K562 (cell line): ENCODE measurements around the gene CCAR1. TPM values are rescaled to one million over a fixed set of nuclear protein-coding genes. Genes with fewer than 3 reads are reported as not detected.
"Not testable (repeated sequence)": the region's sequence is repeated elsewhere in the genome, so short reads cannot be mapped to it uniquely, and the experiment has no call there.

Experiments
- ATAC-seq: fragments of 200-7000 bp; cut with Tn5 transposase; 3 replicates; pipeline ENCODE4 v1.9.1; 2020; ENCODE audit warnings: moderate library complexity
- BruUV-seq: library from RNA; stranded (reverse); fragments of 400-500 nt; replicated peaks from 2 replicates; lab custom pipeline; 2021; lab: Mats Ljungman, UMichigan
- CTCF ChIA-PET: fragments of 300-600 bp; formaldehyde crosslinking; extraction: SDS; loops from one replicate; lab custom pipeline; 2021; ENCODE audit warnings: low intra/inter-chr PET ratio; lab: Yijun Ruan, JAX
- POLR2A ChIA-PET: fragments of 300-600, 350-650 bp; sonication (Branson Sonifier 250); formaldehyde crosslinking; extraction: SDS; loops from one replicate; lab custom pipeline; 2021; ENCODE audit warnings: antibody characterized with exemption, inconsistent platforms; lab: Yijun Ruan, JAX
- DNase-seq, 4 experiments: peaks; one replicate each; pipeline versions ENCODE4 v3.0.0 to v3.0.0-alpha.2; 2011 to 2018; ENCODE audit warnings: low spot score in 3 of 4, mixed read lengths in 3 of 4; ENCODE audit errors: extremely low read depth in 1 of 4
- FAIRE-seq: peaks from 2 replicates; lab custom pipeline; 2011; peaks lifted over from hg19 to GRCh38; lab: Jason Lieb, UNC
- H2AFZ ChIP-seq: 2 replicates; pipeline ENCODE4 v1.6.0; 2011; ENCODE audit warnings: low read depth, low read length, control low read depth, inconsistent platforms
- H3K27ac ChIP-seq: fragments of 200-600 bp; 3 replicates; pipeline ENCODE4 v1.8.0; 2011; ENCODE audit warnings: low read depth, mild to moderate bottlenecking, control low read depth, inconsistent platforms, low read length, moderate library complexity, mixed read lengths; ENCODE audit errors: extremely low read depth
- H3K27me3 ChIP-seq, 2 experiments: fragments of 300-600 bp in 1 of 2; 2 replicates in 1 of 2; 3 replicates in 1 of 2; pipeline versions ENCODE4 v1.6.0 to v1.8.0; 2011; ENCODE audit warnings: inconsistent platforms in 2 of 2, low read length in 2 of 2, mild to moderate bottlenecking in 1 of 2, mixed read lengths in 1 of 2, moderate library complexity in 1 of 2; ENCODE audit not compliant: control insufficient read depth in 2 of 2, insufficient read depth in 2 of 2
- H3K36me3 ChIP-seq: fragments of 300-600 bp; 3 replicates; pipeline ENCODE4 v1.8.0; 2011; ENCODE audit warnings: mild to moderate bottlenecking, low read length, inconsistent platforms; ENCODE audit not compliant: control insufficient read depth, insufficient read depth
- H3K4me1 ChIP-seq, 2 experiments: fragments of 200-600 bp in 1 of 2; replicated peaks in 1 of 2; 2 replicates in 1 of 2; 3 replicates in 1 of 2; pipeline versions ENCODE4 v1.5.1 to v1.8.0; 2011; ENCODE audit warnings: inconsistent platforms in 2 of 2, low read length in 2 of 2, mild to moderate bottlenecking in 1 of 2, mixed read lengths in 1 of 2, moderate library complexity in 1 of 2; ENCODE audit not compliant: control insufficient read depth in 2 of 2, insufficient read depth in 2 of 2
- H3K4me2 ChIP-seq: 2 replicates; pipeline ENCODE4 v1.6.1; 2011; ENCODE audit warnings: low read length, control low read depth, inconsistent platforms, mixed read lengths; ENCODE audit not compliant: insufficient read depth
- H3K4me3 ChIP-seq: fragments of 200-600 bp; sonication (generic), shearing (Covaris generic); 2 replicates; pipeline ENCODE4 v1.5.1; 2016; ENCODE audit warnings: control low read depth, inconsistent platforms
- H3K79me2 ChIP-seq: fragments of 200-600 bp; 3 replicates; pipeline ENCODE4 v1.8.0; 2011; ENCODE audit warnings: low read length, inconsistent platforms; ENCODE audit not compliant: control insufficient read depth, insufficient read depth
- H3K9ac ChIP-seq, 2 experiments: 2 replicates each; pipeline versions ENCODE4 v1.6.0 to v1.6.1; 2011; ENCODE audit warnings: low read depth in 2 of 2, low read length in 2 of 2, control low read depth in 1 of 2, inconsistent platforms in 1 of 2, mild to moderate bottlenecking in 1 of 2, mixed read lengths in 1 of 2; ENCODE audit not compliant: insufficient read depth in 1 of 2
- H3K9me1 ChIP-seq: one replicate; pipeline ENCODE4 v1.6.0; 2011; ENCODE audit warnings: inconsistent platforms, mild to moderate bottlenecking, low read length, moderate library complexity; ENCODE audit not compliant: control insufficient read depth, insufficient read depth
- H3K9me3 ChIP-seq: replicated peaks from 2 replicates; pipeline ENCODE4 v1.5.1; 2011; ENCODE audit warnings: low read depth, low read length, inconsistent platforms; ENCODE audit not compliant: control insufficient read depth, insufficient read depth
- H4K20me1 ChIP-seq: replicated peaks from 2 replicates; pipeline ENCODE4 v1.6.1; 2011; ENCODE audit warnings: low read length, inconsistent platforms, mixed read lengths; ENCODE audit not compliant: control insufficient read depth, insufficient read depth
- BCOR ChIP-seq: fragments of 450-650 bp; IDR thresholded peaks from 2 replicates; pipeline ENCODE4 v1.6.1; 2016
- CEBPB ChIP-seq: fragments of 450-650 bp; IDR thresholded peaks from 2 replicates; pipeline ENCODE4 v1.6.1; 2016; ENCODE audit warnings: missing genetic modification characterization, missing compliant biosample characterization
- CREB3 ChIP-seq: fragments of 450-650 bp; conservative IDR thresholded peaks from 2 replicates; pipeline ENCODE4 v1.6.1; 2016; ENCODE audit warnings: missing genetic modification characterization, low read depth, mild to moderate bottlenecking, missing compliant biosample characterization, moderate library complexity
- FOXK2 ChIP-seq, 2 experiments: fragments of 450-650 bp; IDR thresholded peaks in 1 of 2; conservative IDR thresholded peaks in 1 of 2; 2 replicates each; pipeline ENCODE4 v1.6.1; 2016; ENCODE audit warnings: low read depth in 2 of 2, mild to moderate bottlenecking in 1 of 2
- MEF2A ChIP-seq: IDR thresholded peaks from 2 replicates; pipeline ENCODE4 v1.6.1; 2011; ENCODE audit warnings: low read depth, mild to moderate bottlenecking, low read length, moderate library complexity; ENCODE audit not compliant: control insufficient read depth
- MYC ChIP-seq, 2 experiments: fragments of 250-450 bp in 1 of 2; sonication (Bioruptor Pico) in 1 of 2; IDR thresholded peaks; 2 replicates each; pipeline versions ENCODE4 v1.5.1 to v1.6.1; 2012 to 2021; ENCODE audit warnings: low read depth in 2 of 2, borderline replicate concordance in 1 of 2, improper control_type of control experiment in 1 of 2, low read length in 1 of 2, mild to moderate bottlenecking in 1 of 2, moderate library complexity in 1 of 2
- NR1H2 ChIP-seq: sonication (generic); formaldehyde crosslinking; IDR thresholded peaks from 2 replicates; pipeline ENCODE4 v1.4.0; 2020; ENCODE audit warnings: mild to moderate bottlenecking, missing genetic modification reagents
- NR4A1 ChIP-seq, 2 experiments: fragments of 250-450 bp in 1 of 2; fragments of 450-650 bp in 1 of 2; sonication (Bioruptor Pico) in 1 of 2; IDR thresholded peaks; 2 replicates each; pipeline versions ENCODE4 v1.4.0 to v1.6.1; 2016 to 2020; ENCODE audit warnings: mild to moderate bottlenecking in 2 of 2, missing compliant biosample characterization in 1 of 2, missing genetic modification characterization in 1 of 2, moderate library complexity in 1 of 2
- PKNOX1 ChIP-seq: fragments of 450-650 bp; IDR thresholded peaks from 2 replicates; pipeline ENCODE4 v1.6.1; 2016
- RBM25 ChIP-seq: fragments of 200-400 bp; formaldehyde crosslinking; IDR thresholded peaks from 2 replicates; pipeline ENCODE4 v1.6.1; 2018; ENCODE audit warnings: low read length, low read depth, moderate library complexity; ENCODE audit not compliant: severe bottlenecking
- WGBS: fragments of 100-300 bp; shearing (Covaris generic); methylation state at CpG from one replicate; pipeline ENCODE4 v1.1.6; 2016; ENCODE audit warnings: low coverage, mixed read lengths; ENCODE audit not compliant: insufficient coverage; ENCODE audit errors: missing lambda C conversion rate; 5-methylcytosine and 5-hydroxymethylcytosine counted together
- in situ Hi-C: fragments of 300-500 bp; cut with MboI; formaldehyde crosslinking; loops from 4 replicates; pipeline ENCODE4 v1.15.0; 2018; ENCODE audit warnings: inconsistent platforms, mixed read lengths
- intact Hi-C: fragments of 100-400 bp; cut with micrococcal nuclease; formaldehyde crosslinking; loops from 2 replicates; pipeline ENCODE4 v1.14.2; 2022
- polyA plus RNA-seq, 8 experiments: library from polyadenylated mRNA; depleted of rRNA in 4 of 8; stranded (reverse) in 5 of 8; unstranded in 3 of 8; fragments of >200 nt; fragmentation: Nextera tagmentation in 2 of 8; fragmentation: Illumina TruSeq in 1 of 8; extraction: Ambion mirVana in 2 of 8; extraction: Trizol in 1 of 8; gene quantifications; 2 replicates each; pipeline versions ENCODE4 v1.2.1 to v1.2.3, GENCODE V29; 2011 to 2014; ENCODE audit warnings: inconsistent platforms in 1 of 8, missing spikeins in 1 of 8
- total RNA-seq, 7 experiments: library from RNA; depleted of rRNA in 6 of 7; stranded (reverse); fragments of >200 nt in 6 of 7; fragmentation: Illumina TruSeq in 2 of 7; extraction: Trizol in 2 of 7; gene quantifications; 2 replicates each; pipeline versions ENCODE4 v1.2.1 to v1.2.3, GENCODE V29; 2011 to 2021; ENCODE audit warnings: low replicate concordance in 1 of 7

CCAR1 gene
- total and polyA plus RNA-seq, 9 of the 15 experiments (the other 6 are each of a cell fraction or from before 2014, with no cell fraction given), result 44.8 to 173 (median 111) TPM

GRCh38 chr10:68804692-68805091, 83.7 kb downstream of the CCAR1 start (continued):
- TF ChIP-seq MEF2A, result no peak
- TF ChIP-seq RBM25, result peak; percentile 95
- peak; percentile 83 for TF ChIP-seq BCOR

- FAIRE-seq, result peak; percentile 35
- BruUV-seq; H3K27me3 ChIP-seq; H3K79me2 ChIP-seq; in situ Hi-C loops; H4K20me1 ChIP-seq; H3K4me3 ChIP-seq; H3K9me3 ChIP-seq; intact Hi-C loops; H3K9me1 ChIP-seq; H3K36me3 ChIP-seq; CTCF ChIA-PET; TF ChIP-seq MYC (IDR thresholded peaks at IDR 0.05; ENCODE audit: low read depth, low read length); NR4A1 (CRISPR knock-in tag; IDR thresholded peaks at IDR 0.05): not testable (repeated sequence)
- H3K9ac ChIP-seq, result peak overlapping the region in 1 of 2 experiments; percentile 31; a peak in 1 of 4 replicates
- peak overlapping the region; percentile 74; the same call in 1 of the 3 replicates for H3K27ac ChIP-seq
- peak overlapping the region; percentile 1; the same call in 1 of the 2 replicates for H3K4me2 ChIP-seq
- POLR2A ChIA-PET, result interaction anchor here (0.5 to 1.4 kb wide), 3 partner anchors 10 to 276 kb away, joined by 3 to 6 read pairs (median 4); partner anchors contain the start of gene STOX1
- TF ChIP-seq BCOR, result 0 out of 2 replicates have a peak, but pooled peaks have one; percentile 10
- 0 out of 2 replicates have a peak, but pooled peaks have one; percentile 19 for TF ChIP-seq MYC (CRISPR knock-in tag; IDR thresholded peaks at IDR 0.05; ENCODE audit: borderline replicate concordance, low read depth)
- 0 out of 4 replicates have a peak, but pooled peaks of 1 of the 2 experiments have one; percentile 2 for TF ChIP-seq FOXK2 (conservative IDR thresholded peaks at IDR 0.05 in 1 of 2, IDR thresholded peaks at IDR 0.05 in 1 of 2; ENCODE audit: low read depth in 2 of 2)
- 0 out of 2 replicates have a peak, but pooled peaks have one; percentile 3 for TF ChIP-seq PKNOX1
- TF ChIP-seq CREB3 (tag), result 0 out of 2 replicates have a peak, but pooled peaks have one; percentile 37
- TF ChIP-seq NR4A1 (tag; IDR thresholded peaks at IDR 0.05), result peak; percentile 56; the same call in 1 of the 2 replicates
- 0 out of 2 replicates have a peak, but pooled peaks have one; percentile 45 for TF ChIP-seq CEBPB (tag)
- TF ChIP-seq NR1H2, result peak; percentile 57; the same call in 1 of the 2 replicates
- TF ChIP-seq, all 486 proteins: peak for 8; not testable (repeated sequence) for 478
- not testable (repeated sequence) for ATAC-seq, DNase-seq
- WGBS, result 71% methylated on average over 9 of the region's 9 CpGs
- H3K4me1 ChIP-seq, result peaks cover 11 to 17% of the 10 kb centered on the region in 2 experiments
- H2AFZ ChIP-seq, result peak overlapping the region; percentile 60
Measured at GRCh38 chr10:68810830-68811229, 89.8 kb downstream of the CCAR1 start.
